HCT116 (cell line): Measurements from ENCODE around the gene PCSK2. TPM values are rescaled to one million over a fixed set of nuclear protein-coding genes. Genes with fewer than 3 reads are reported as not detected.
"Not testable (repeated sequence)": the region's sequence is repeated elsewhere in the genome, so short reads cannot be mapped to it uniquely, and the experiment has no call there.

Source experiments
- ATAC-seq: fragments of 200-7000 bp; cut with Tn5 transposase; 2 replicates; pipeline ENCODE4 v1.9.1; 2020; ENCODE audit warnings: mild to moderate bottlenecking, moderate library complexity
- BruUV-seq: library from RNA; stranded (reverse); fragments of 400-500 nt; replicated peaks from 2 replicates; lab custom pipeline; 2021; lab: Mats Ljungman, UMichigan
- CTCF ChIA-PET: fragments of 300-600 bp; sonication (Branson Sonifier 250); formaldehyde crosslinking; loops from one replicate; lab custom pipeline; 2021; ENCODE audit warnings: antibody characterized with exemption; lab: Charles Lee
- POLR2A ChIA-PET: fragments of 300-600, 350-600 bp; sonication (Branson Sonifier 250); formaldehyde crosslinking; loops from one replicate; lab custom pipeline; 2021; ENCODE audit warnings: antibody characterized with exemption; lab: Charles Lee
- RAD21 ChIA-PET, 2 experiments: fragments of 300-600 bp; sonication (Branson Sonifier 250); formaldehyde crosslinking; loops; one replicate each; lab custom pipeline; 2023; ENCODE audit warnings: low total read pairs in 2 of 2; ENCODE audit not compliant: uncharacterized antibody in 2 of 2, unreplicated experiment in 2 of 2, low non-redundant PET in 1 of 2; lab: Charles Lee
- DNase-seq: peaks from one replicate; pipeline ENCODE4 v3.0.0-alpha.2; 2010; ENCODE audit warnings: low read depth, low spot score
- H2AFZ ChIP-seq: fragments of 200-600 bp; shearing (Covaris generic), sonication (generic); 2 replicates; pipeline ENCODE4 v1.6.1; 2017; ENCODE audit warnings: low read depth, mixed run types, mixed read lengths, antibody characterized with exemption, low read length; ENCODE audit not compliant: poor library complexity, severe bottlenecking
- H3K27ac ChIP-seq: 2 replicates; pipeline ENCODE4 v1.5.1; 2012; ENCODE audit warnings: low read depth, low read length
- H3K27me3 ChIP-seq: fragments of 200-600 bp; sonication (generic); 2 replicates; pipeline ENCODE4 v1.6.1; 2016; ENCODE audit warnings: mixed run types, low read length, mixed read lengths; ENCODE audit not compliant: insufficient read depth
- H3K36me3 ChIP-seq, 2 experiments: fragments of 200-500 bp in 1 of 2; fragments of 200-600 bp in 1 of 2; sonication (Bioruptor generic) in 1 of 2; sonication (generic) in 1 of 2; 2 replicates each; pipeline versions ENCODE4 v1.5.1 to v1.6.1; 2014 to 2016; ENCODE audit warnings: low read length in 2 of 2, inconsistent platforms in 1 of 2, mixed read lengths in 1 of 2, mixed run types in 1 of 2; ENCODE audit not compliant: insufficient read depth in 2 of 2, control insufficient read depth in 1 of 2
- H3K4me1 ChIP-seq, 2 experiments: fragments of 200-600 bp in 1 of 2; sonication (generic) in 1 of 2; 2 replicates each; pipeline versions ENCODE4 v1.5.1 to v1.6.1; 2012 to 2017; ENCODE audit warnings: low read length in 2 of 2, inconsistent platforms in 1 of 2, mild to moderate bottlenecking in 1 of 2, mixed read lengths in 1 of 2, mixed run types in 1 of 2, moderate library complexity in 1 of 2; ENCODE audit not compliant: insufficient read depth in 2 of 2, control insufficient read depth in 1 of 2
- H3K4me2 ChIP-seq: fragments of 200-600 bp; sonication (generic); 2 replicates; pipeline ENCODE4 v1.6.1; 2017; ENCODE audit warnings: mixed run types, low read length, mixed read lengths
- H3K4me3 ChIP-seq, 2 experiments: fragments of 200-600 bp in 1 of 2; sonication (generic) in 1 of 2; replicated peaks in 1 of 2; 2 replicates each; pipeline ENCODE4 v1.5.1; 2011 to 2016; ENCODE audit warnings: low read length in 2 of 2, control low read depth in 1 of 2, low read depth in 1 of 2, mild to moderate bottlenecking in 1 of 2, mixed read lengths in 1 of 2, mixed run types in 1 of 2
- H3K79me2 ChIP-seq: fragments of 200-600 bp; sonication (generic); 2 replicates; pipeline ENCODE4 v1.6.1; 2017; ENCODE audit warnings: mild to moderate bottlenecking, mixed run types, low read length, moderate library complexity, mixed read lengths; ENCODE audit not compliant: insufficient read depth
- H3K9ac ChIP-seq: fragments of 200-600 bp; sonication (generic); 2 replicates; pipeline ENCODE4 v1.6.1; 2016; ENCODE audit warnings: low read length, mixed read lengths
- H3K9me2 ChIP-seq: fragments of 200-600 bp; sonication (generic), shearing (Covaris generic); 2 replicates; pipeline ENCODE4 v1.6.1; 2017; ENCODE audit warnings: mixed run types, mild to moderate bottlenecking, moderate library complexity; ENCODE audit not compliant: insufficient read depth
- H3K9me3 ChIP-seq, 2 experiments: fragments of 200-500 bp in 1 of 2; fragments of 200-600 bp in 1 of 2; sonication (Bioruptor generic) in 1 of 2; sonication (generic) in 1 of 2; 2 replicates each; pipeline ENCODE4 v1.6.1; 2014 to 2017; ENCODE audit warnings: low read length in 2 of 2, mixed read lengths in 2 of 2, inconsistent platforms in 1 of 2, low read depth in 1 of 2, mild to moderate bottlenecking in 1 of 2, mixed run types in 1 of 2, moderate library complexity in 1 of 2; ENCODE audit not compliant: control insufficient read depth in 1 of 2, insufficient read depth in 1 of 2
- H4K20me1 ChIP-seq: fragments of 200-600 bp; sonication (generic), shearing (Covaris generic); 2 replicates; pipeline ENCODE4 v1.6.1; 2017; ENCODE audit warnings: mixed run types, mild to moderate bottlenecking, moderate library complexity; ENCODE audit not compliant: insufficient read depth
- CEBPB ChIP-seq: IDR thresholded peaks from 2 replicates; pipeline ENCODE4 v1.6.1; 2012; ENCODE audit warnings: low read depth
- REST ChIP-seq: IDR thresholded peaks from 2 replicates; pipeline ENCODE4 v1.6.1; 2012; ENCODE audit warnings: low read depth
- SIN3A ChIP-seq: IDR thresholded peaks from 2 replicates; pipeline ENCODE4 v1.6.1; 2012; ENCODE audit warnings: low read depth
- YY1 ChIP-seq: IDR thresholded peaks from 2 replicates; pipeline ENCODE4 v1.6.1; 2011; ENCODE audit warnings: low read length, low read depth, moderate library complexity, mild to moderate bottlenecking; ENCODE audit not compliant: insufficient replicate concordance; ENCODE audit errors: extremely low read depth
- intact Hi-C: fragments of 100-400 bp; cut with micrococcal nuclease; formaldehyde crosslinking; loops from 2 replicates; pipeline ENCODE4 v1.10.0; 2022
- total RNA-seq: library from RNA; stranded (reverse); gene quantifications from one replicate; pipeline ENCODE4 v1.2.1, GENCODE V29; 2021; ENCODE audit not compliant: unreplicated experiment

PCSK2 gene
- total RNA-seq, 1 experiment from 2014 or later = not detected

- DNase-seq (no peak), ATAC-seq (peak; percentile 38; the same call in 1 of the 2 replicates)
- no peaks in the 10 kb centered on the region for H3K9me3 ChIP-seq
- POLR2A ChIA-PET = no interaction called here
- H3K4me3 ChIP-seq = no peak overlapping the region
- no peak overlapping the region for H3K9ac ChIP-seq
- H3K79me2 ChIP-seq = no peaks in the 10 kb centered on the region
- H3K36me3 ChIP-seq = no peaks in the 10 kb centered on the region
- peak overlapping the region; percentile 20 for H3K4me2 ChIP-seq
- H3K9me2 ChIP-seq = no peaks in the 10 kb centered on the region
- no peak overlapping the region for H2AFZ ChIP-seq
- TF ChIP-seq CEBPB = peak; percentile 54
- TF ChIP-seq YY1 = no peak
- H3K27ac ChIP-seq = no peak overlapping the region
- 0 out of 2 replicates have a peak, but pooled peaks cover 3% of the 10 kb centered on the region for H3K27me3 ChIP-seq
- RAD21 ChIA-PET = no interaction called here
- H3K4me1 ChIP-seq = peaks cover 0 to 6% of the 10 kb centered on the region in 2 experiments; a peak in 2 of 4 replicates
- intact Hi-C loops = no loop called here
- no peaks in the 10 kb centered on the region for H4K20me1 ChIP-seq
- no TSS peak for BruUV-seq
- CTCF ChIA-PET = no interaction called here
These were observed 15.9 kb upstream of the PCSK2 start for GRCh38 chr20:17210983-17211382.

- RAD21 ChIA-PET = no interaction called here
- Histone ChIP-seq H3K4me1 (peaks cover 0 to 6% of the 10 kb centered on the region in 2 experiments; a peak in 2 of 4 replicates), H3K27ac (no peak overlapping the region), H3K4me2 (no peak overlapping the region), H4K20me1 (no peaks in the 10 kb centered on the region), H3K9ac (no peak overlapping the region), H3K4me3 (no peak overlapping the region), H3K36me3 (no peaks in the 10 kb centered on the region), H3K9me2 (no peaks in the 10 kb centered on the region), H2AFZ (no peak overlapping the region), H3K27me3 (no peaks in the 10 kb centered on the region), H3K79me2 (no peaks in the 10 kb centered on the region), H3K9me3 (no peaks in the 10 kb centered on the region)
- TF ChIP-seq REST (peak; percentile 16; the same call in 1 of the 2 replicates), SIN3A (no peak)
- intact Hi-C loops = no loop called here
- BruUV-seq = no TSS peak
- DNase-seq = no peak
- CTCF ChIA-PET = no interaction called here
- POLR2A ChIA-PET = no interaction called here
- ATAC-seq = no peak
These were observed 11.7 kb upstream of the PCSK2 start for GRCh38 chr20:17215167-17215566.

- intact Hi-C loops, RAD21 ChIA-PET, H3K27ac ChIP-seq, H3K79me2 ChIP-seq, ATAC-seq, H4K20me1 ChIP-seq, H3K4me3 ChIP-seq, H3K4me1 ChIP-seq, POLR2A ChIA-PET, H3K9ac ChIP-seq, H3K4me2 ChIP-seq, H3K9me3 ChIP-seq, H3K9me2 ChIP-seq, CTCF ChIA-PET, H2AFZ ChIP-seq, BruUV-seq, DNase-seq, H3K36me3 ChIP-seq, H3K27me3 ChIP-seq: not testable (repeated sequence)
These were observed 7.0 kb upstream of the PCSK2 start for GRCh38 chr20:17219856-17220255.
